Islet of Langerhans (tissue), 1 donor: Measurements from ENCODE around the gene RBMXL3.

Experiments
- FAIRE-seq: peaks from one replicate; lab custom pipeline; 2011; peaks lifted over from hg19 to GRCh38; lab: Jason Lieb, UNC

Gene RBMXL3

DNA sequence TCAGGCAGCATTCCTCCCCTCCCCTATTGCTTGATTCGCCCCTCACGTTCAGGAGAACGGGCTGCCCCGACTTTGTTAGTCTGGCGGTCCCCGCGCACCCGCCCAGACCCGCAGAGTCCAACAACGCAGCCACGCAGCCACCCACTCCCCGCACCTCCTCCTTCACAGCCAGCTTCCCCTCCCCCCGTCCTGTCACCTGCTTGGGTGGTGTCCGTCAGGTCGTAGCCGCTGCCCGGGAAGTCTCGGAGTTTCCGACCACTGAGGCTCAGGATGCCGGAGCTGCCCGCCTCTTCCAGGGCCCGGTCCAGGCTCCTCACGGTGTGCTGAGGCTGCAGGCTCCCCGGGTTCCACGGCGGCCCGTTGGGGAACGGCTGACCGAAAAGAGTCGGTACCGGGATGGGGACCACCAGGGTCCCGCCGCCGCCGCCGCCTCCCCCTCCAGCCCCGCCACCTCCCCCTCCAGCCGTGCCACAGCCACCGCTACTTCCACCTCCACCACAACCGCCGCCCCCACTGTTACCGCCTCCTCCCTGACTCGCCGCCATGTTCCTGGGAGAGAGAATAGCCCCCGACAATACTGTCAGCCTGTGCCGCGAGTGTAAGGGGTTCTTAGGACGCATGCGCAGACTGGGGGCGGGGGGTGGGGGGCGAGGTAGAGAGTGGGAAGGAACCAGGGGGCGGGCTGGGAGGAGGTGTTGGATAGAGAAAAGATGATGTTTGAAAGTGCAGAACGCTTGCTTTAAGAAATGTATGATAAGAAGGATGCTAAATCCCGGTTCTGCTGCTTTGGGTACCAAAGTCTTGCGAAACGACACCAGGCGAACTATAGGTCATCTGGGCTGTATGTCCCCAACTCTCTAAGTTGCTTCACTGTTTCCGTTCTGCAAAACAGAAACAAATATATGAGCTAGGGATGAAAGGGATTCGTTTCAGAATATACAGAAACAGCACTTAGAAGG lies 44.6 kb downstream of the RBMXL3 start, which contains the start of gene LRCH2:
Gene LRCH2 (minus strand): TSS at position 600 of the 959 bp plus-strand sequence. CDS start 55 bp downstream, at position 545.
- no peak for FAIRE-seq

DNA sequence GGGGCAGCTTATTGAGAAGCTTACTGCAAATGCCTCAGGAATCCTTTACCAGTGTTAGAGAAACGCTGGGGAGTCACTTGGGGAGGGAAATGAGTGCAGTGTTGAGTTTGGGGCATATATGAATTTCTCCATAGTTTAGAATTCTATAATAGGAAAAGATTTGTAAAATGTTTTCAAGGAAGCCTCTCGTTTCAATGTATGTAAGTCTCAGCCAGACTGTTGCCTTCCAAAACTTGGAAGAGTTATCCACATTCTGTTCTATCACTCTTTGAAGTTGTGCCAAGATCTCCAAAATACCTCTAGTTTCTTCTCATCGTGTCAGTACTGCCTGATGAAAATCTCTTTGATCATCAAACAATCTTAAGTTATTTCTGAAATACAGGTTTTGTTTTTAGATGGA lies 45.3 kb downstream of the RBMXL3 start:
- FAIRE-seq: no peak

DNA sequence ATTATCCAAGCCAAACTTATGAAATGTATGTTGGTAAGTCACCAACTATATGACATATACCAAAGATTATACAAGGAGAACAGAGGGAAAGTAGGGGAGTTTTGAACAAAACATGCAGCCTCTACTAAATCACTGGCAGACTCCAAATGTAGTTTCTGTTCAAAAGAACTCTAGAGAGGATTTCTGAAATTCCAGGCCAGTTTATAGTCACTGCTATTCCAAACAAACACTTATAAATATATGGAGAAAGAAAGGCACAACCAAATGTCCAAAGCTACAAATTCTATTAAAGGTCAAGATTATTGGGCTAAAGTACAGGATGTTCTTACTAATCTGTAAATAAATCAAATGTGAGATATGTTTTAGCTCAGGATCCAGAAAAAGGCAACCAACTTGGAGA lies 47.4 kb downstream of the RBMXL3 start:
- FAIRE-seq: no peak

DNA sequence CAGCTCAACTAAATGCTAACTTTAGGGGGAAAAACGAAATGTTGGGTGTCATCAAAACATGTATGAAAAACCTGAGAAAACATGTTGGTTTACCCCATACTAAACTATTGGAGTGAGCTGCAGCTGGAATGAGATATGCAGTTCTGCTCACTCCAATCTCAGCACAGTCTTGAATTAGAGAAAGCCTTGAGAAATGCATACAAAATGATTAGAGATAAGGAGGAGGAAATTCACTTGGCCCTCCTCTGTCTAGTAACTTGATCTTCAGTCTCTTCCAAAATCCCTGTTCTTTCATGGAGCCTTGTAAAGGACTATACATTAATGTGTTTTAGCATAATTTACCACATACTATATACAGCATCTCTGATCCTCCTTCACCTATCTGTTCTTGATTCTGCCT lies 47.8 kb downstream of the RBMXL3 start:
- FAIRE-seq: no peak
